Measurements from ENCODE around the gene RUSC1.
"Not testable (repeated sequence)": the region's sequence is repeated elsewhere in the genome, so short reads cannot be mapped to it uniquely, and the experiment has no call there.

Gene RUSC1

GRCh38 chr1:155319536-155319935 is 1.2 kb upstream of the RUSC1 start:
- H3K4me3 ChIP-seq (ENCODE audit: low read length): no peak overlapping the region
- DNase-seq (ENCODE audit: low read depth, low spot score): no peak

- DNase-seq (ENCODE audit: low read depth, low spot score): no peak
These were observed 442 bp upstream of the RUSC1 start for GRCh38 chr1:155320252-155320651.

GRCh38 chr1:155321639-155322503 is 1.2 kb downstream of the RUSC1 start:
- no peak overlapping the region for H3K4me3 ChIP-seq (ENCODE audit: low read length)
- no peak for DNase-seq (ENCODE audit: low read depth, low spot score)

More at GRCh38 chr1:155320252-155320651, 442 bp upstream of the RUSC1 start:
- no peak overlapping the region for H3K4me3 ChIP-seq (ENCODE audit: low read length)

- no peak for DNase-seq (ENCODE audit: low read depth, low spot score)
- peak overlapping the region; percentile 86 for H3K4me3 ChIP-seq (ENCODE audit: low read length)
These were observed 1.9 kb downstream of the RUSC1 start for GRCh38 chr1:155322571-155322952.

- DNase-seq (ENCODE audit: low read depth, low spot score): peak; percentile 49
- peak overlapping the region; percentile 86 for H3K4me3 ChIP-seq (ENCODE audit: low read length)
These were observed 2.4 kb downstream of the RUSC1 start for GRCh38 chr1:155322953-155323728.

GRCh38 chr1:155323729-155324036 is 3.0 kb downstream of the RUSC1 start:
- peak; percentile 67 for DNase-seq (ENCODE audit: low read depth, low spot score)
- H3K4me3 ChIP-seq (ENCODE audit: low read length): peak overlapping the region; percentile 86

GRCh38 chr1:155324037-155324716 is 3.5 kb downstream of the RUSC1 start:
- DNase-seq (ENCODE audit: low read depth, low spot score): peak; percentile 86
- H3K4me3 ChIP-seq (ENCODE audit: low read length): peak overlapping the region; percentile 86

GRCh38 chr1:155324717-155325602 is 4.3 kb downstream of the RUSC1 start:
- H3K4me3 ChIP-seq (ENCODE audit: low read length): peak overlapping the region; percentile 86
- DNase-seq (ENCODE audit: low read depth, low spot score): no peak

GRCh38 chr1:155325603-155325893 is 4.9 kb downstream of the RUSC1 start:
- no peak for DNase-seq (ENCODE audit: low read depth, low spot score)
- no peak overlapping the region for H3K4me3 ChIP-seq (ENCODE audit: low read length)

- H3K4me3 ChIP-seq (ENCODE audit: low read length): no peak overlapping the region
- DNase-seq (ENCODE audit: low read depth, low spot score): no peak
These were observed 5.4 kb downstream of the RUSC1 start for GRCh38 chr1:155326020-155326526.

- no peak for DNase-seq (ENCODE audit: low read depth, low spot score)
- H3K4me3 ChIP-seq (ENCODE audit: low read length): no peak overlapping the region
These were observed 5.9 kb downstream of the RUSC1 start for GRCh38 chr1:155326631-155327037.

GRCh38 chr1:155327981-155328380 is 7.3 kb downstream of the RUSC1 start:
- H3K4me3 ChIP-seq (ENCODE audit: low read length): no peak overlapping the region
- no peak for DNase-seq (ENCODE audit: low read depth, low spot score)

GRCh38 chr1:155328856-155329255 is 8.2 kb downstream of the RUSC1 start:
- H3K4me3 ChIP-seq (ENCODE audit: low read length); DNase-seq (ENCODE audit: low read depth, low spot score): not testable (repeated sequence)

- no peak overlapping the region for H3K4me3 ChIP-seq (ENCODE audit: low read length)
- DNase-seq (ENCODE audit: low read depth, low spot score): no peak
These were observed 9.4 kb downstream of the RUSC1 start for GRCh38 chr1:155329980-155330598.

GRCh38 chr1:155334962-155335361 is 14.3 kb downstream of the RUSC1 start:
- DNase-seq (ENCODE audit: low read depth, low spot score): no peak
- no peak overlapping the region for H3K4me3 ChIP-seq (ENCODE audit: low read length)

- H3K4me3 ChIP-seq (ENCODE audit: low read length): no peak overlapping the region
- no peak for DNase-seq (ENCODE audit: low read depth, low spot score)
These were observed 18.9 kb downstream of the RUSC1 start for GRCh38 chr1:155339515-155340097.

GRCh38 chr1:155342842-155343241 is 22.1 kb downstream of the RUSC1 start:
- H3K4me3 ChIP-seq (ENCODE audit: low read length): no peak overlapping the region
- no peak for DNase-seq (ENCODE audit: low read depth, low spot score)

- peak; percentile 63 for DNase-seq (ENCODE audit: low read depth, low spot score)
- no peak overlapping the region; the same call in 1 of the 2 replicates for H3K4me3 ChIP-seq (ENCODE audit: low read length)
These were observed 31.9 kb downstream of the RUSC1 start for GRCh38 chr1:155352631-155353030.
